Activated CD4-positive, alpha-beta memory T cell treated with anti-CD3 and anti-CD28 coated beads for 36 hours (primary cell): ENCODE measurements around the gene PFKL. TPM values are rescaled to one million over a fixed set of nuclear protein-coding genes. Genes with fewer than 3 reads are reported as not detected.
"Not testable (repeated sequence)": the region's sequence is repeated elsewhere in the genome, so short reads cannot be mapped to it uniquely, and the experiment has no call there.

Source experiments
- CTCF ChIA-PET: fragments of 350-600 bp; sonication (Branson Sonifier 250); formaldehyde crosslinking; loops from one replicate; lab custom pipeline; 2021; ENCODE audit warnings: antibody characterized with exemption, inconsistent platforms; lab: Charles Lee
- POLR2A ChIA-PET: fragments of 350-600 bp; sonication (Branson Sonifier 250); formaldehyde crosslinking; loops from one replicate; lab custom pipeline; 2021; ENCODE audit warnings: antibody characterized with exemption; lab: Charles Lee
- DNase-seq: peaks from one replicate; pipeline ENCODE4 v3.0.0-alpha.2; 2020
- H3K27ac Mint-ChIP-seq: one replicate; pipeline ENCODE4 v1.8.0; 2021; ENCODE audit warnings: mixed read lengths
- H3K27me3 Mint-ChIP-seq: one replicate; pipeline ENCODE4 v1.8.0; 2021; ENCODE audit warnings: mixed read lengths
- H3K36me3 Mint-ChIP-seq: one replicate; pipeline ENCODE4 v1.8.0; 2021; ENCODE audit warnings: mixed read lengths
- H3K4me1 Mint-ChIP-seq: one replicate; pipeline ENCODE4 v1.8.0; 2021; ENCODE audit warnings: low read depth, mixed read lengths
- H3K4me3 Mint-ChIP-seq: one replicate; pipeline ENCODE4 v1.8.0; 2021; ENCODE audit warnings: mild to moderate bottlenecking, mixed read lengths
- H3K9me3 Mint-ChIP-seq: one replicate; pipeline ENCODE4 v1.8.0; 2021; ENCODE audit warnings: mixed read lengths
- intact Hi-C: fragments of 100-400 bp; cut with micrococcal nuclease; formaldehyde crosslinking; loops from one replicate; pipeline ENCODE4 v1.15.1; 2023
- total RNA-seq, 2 experiments: library from RNA; stranded (reverse); gene quantifications; one replicate each; pipeline ENCODE4 v1.2.3, GENCODE V29; 2021

The PFKL gene
- total RNA-seq, 2 experiments from 2014 or later: 197 to 210 TPM

- no peak for DNase-seq
- intact Hi-C loops: no loop called here
- Mint-ChIP-seq H3K9me3 (no peaks in the 10 kb centered on the region), H3K36me3 (no peaks in the 10 kb centered on the region), H3K27ac (no peak overlapping the region), H3K27me3 (no peaks in the 10 kb centered on the region), H3K4me1 (no peaks in the 10 kb centered on the region), H3K4me3 (no peak overlapping the region)
- CTCF ChIA-PET: no interaction called here
- POLR2A ChIA-PET: no interaction called here
Measured at GRCh38 chr21:44263768-44264167, 36.1 kb upstream of the PFKL start.

GRCh38 chr21:44265734-44266270, 34.1 kb upstream of the PFKL start:
- Mint-ChIP-seq H3K4me3 (no peak overlapping the region), H3K36me3 (no peaks in the 10 kb centered on the region), H3K27me3 (no peaks in the 10 kb centered on the region), H3K27ac (no peak overlapping the region), H3K9me3 (no peaks in the 10 kb centered on the region), H3K4me1 (no peaks in the 10 kb centered on the region)
- ChIA-PET CTCF (no interaction called here), POLR2A (no interaction called here)
- intact Hi-C loops: no loop called here
- no peak for DNase-seq

- CTCF ChIA-PET: interaction anchor here (0.9 kb wide), 1 partner anchor 33 kb away, joined by 3 read pairs; no protein-coding TSS in a partner anchor
- H3K27me3 Mint-ChIP-seq: no peaks in the 10 kb centered on the region
- POLR2A ChIA-PET: no interaction called here
- no peak overlapping the region for H3K27ac Mint-ChIP-seq
- peak; percentile 36 for DNase-seq
- H3K9me3 Mint-ChIP-seq: no peaks in the 10 kb centered on the region
- no peaks in the 10 kb centered on the region for H3K4me1 Mint-ChIP-seq
- intact Hi-C loops: no loop called here
- no peak overlapping the region for H3K4me3 Mint-ChIP-seq
- H3K36me3 Mint-ChIP-seq: no peaks in the 10 kb centered on the region
Measured at GRCh38 chr21:44267655-44268142, 32.2 kb upstream of the PFKL start.

- H3K27me3 Mint-ChIP-seq: no peaks in the 10 kb centered on the region
- intact Hi-C loops: no loop called here
- no peaks in the 10 kb centered on the region for H3K36me3 Mint-ChIP-seq
- no peak overlapping the region for H3K27ac Mint-ChIP-seq
- no peak for DNase-seq
- no peak overlapping the region for H3K4me3 Mint-ChIP-seq
- CTCF ChIA-PET: interaction anchor here (1.5 kb wide), 1 partner anchor 30 kb away, joined by 3 read pairs; the partner anchor contains the start of gene PFKL
- H3K9me3 Mint-ChIP-seq: no peaks in the 10 kb centered on the region
- POLR2A ChIA-PET: no interaction called here
- H3K4me1 Mint-ChIP-seq: no peaks in the 10 kb centered on the region
Measured at GRCh38 chr21:44269090-44269489, 30.8 kb upstream of the PFKL start.

- intact Hi-C loops: no loop called here
- POLR2A ChIA-PET: no interaction called here
Measured at GRCh38 chr21:44271558-44272283, 28.1 kb upstream of the PFKL start.

GRCh38 chr21:44272284-44272858, 27.5 kb upstream of the PFKL start:
- H3K4me3 Mint-ChIP-seq: no peak overlapping the region
- no peaks in the 10 kb centered on the region for H3K9me3 Mint-ChIP-seq
- intact Hi-C loops: no loop called here
- no peak overlapping the region for H3K27ac Mint-ChIP-seq
- no peaks in the 10 kb centered on the region for H3K27me3 Mint-ChIP-seq
- no peak for DNase-seq
- ChIA-PET CTCF (no interaction called here), POLR2A (no interaction called here)
- no peaks in the 10 kb centered on the region for H3K36me3 Mint-ChIP-seq
- H3K4me1 Mint-ChIP-seq: no peaks in the 10 kb centered on the region

More at GRCh38 chr21:44271558-44272283, 28.1 kb upstream of the PFKL start:
- Mint-ChIP-seq H3K4me1 (no peaks in the 10 kb centered on the region), H3K27ac (no peak overlapping the region), H3K36me3 (no peaks in the 10 kb centered on the region), H3K9me3 (no peaks in the 10 kb centered on the region), H3K27me3 (no peaks in the 10 kb centered on the region), H3K4me3 (no peak overlapping the region)
- CTCF ChIA-PET: no interaction called here
- DNase-seq: no peak

GRCh38 chr21:44273046-44273445, 26.8 kb upstream of the PFKL start:
- POLR2A ChIA-PET: no interaction called here
- H3K9me3 Mint-ChIP-seq: no peaks in the 10 kb centered on the region
- H3K27ac Mint-ChIP-seq: no peak overlapping the region
- H3K4me1 Mint-ChIP-seq: no peaks in the 10 kb centered on the region
- no peaks in the 10 kb centered on the region for H3K36me3 Mint-ChIP-seq
- CTCF ChIA-PET: no interaction called here
- intact Hi-C loops: no loop called here
- no peak overlapping the region for H3K4me3 Mint-ChIP-seq
- DNase-seq: no peak
- no peaks in the 10 kb centered on the region for H3K27me3 Mint-ChIP-seq

- H3K9me3 Mint-ChIP-seq: no peaks in the 10 kb centered on the region
- H3K4me1 Mint-ChIP-seq: no peaks in the 10 kb centered on the region
- intact Hi-C loops: no loop called here
- no peaks in the 10 kb centered on the region for H3K27me3 Mint-ChIP-seq
- ChIA-PET CTCF (no interaction called here), POLR2A (no interaction called here)
- H3K4me3 Mint-ChIP-seq: no peak overlapping the region
- DNase-seq: no peak
- H3K36me3 Mint-ChIP-seq: no peaks in the 10 kb centered on the region
- no peak overlapping the region for H3K27ac Mint-ChIP-seq
Measured at GRCh38 chr21:44275041-44275440, 24.8 kb upstream of the PFKL start.

GRCh38 chr21:44279354-44280260, 20.2 kb upstream of the PFKL start:
- H3K27me3 Mint-ChIP-seq: no peaks in the 10 kb centered on the region
- POLR2A ChIA-PET: no interaction called here
- H3K36me3 Mint-ChIP-seq: no peaks in the 10 kb centered on the region
- no peak overlapping the region for H3K4me3 Mint-ChIP-seq
- DNase-seq: no peak
- no peaks in the 10 kb centered on the region for H3K4me1 Mint-ChIP-seq
- CTCF ChIA-PET: no interaction called here
- H3K27ac Mint-ChIP-seq: no peak overlapping the region
- intact Hi-C loops: no loop called here
- no peaks in the 10 kb centered on the region for H3K9me3 Mint-ChIP-seq

GRCh38 chr21:44281801-44282200, 18.1 kb upstream of the PFKL start:
- no peaks in the 10 kb centered on the region for H3K9me3 Mint-ChIP-seq
- H3K4me3 Mint-ChIP-seq: no peak overlapping the region
- no peak overlapping the region for H3K27ac Mint-ChIP-seq
- no peaks in the 10 kb centered on the region for H3K27me3 Mint-ChIP-seq
- intact Hi-C loops: no loop called here
- DNase-seq: no peak
- ChIA-PET POLR2A (no interaction called here), CTCF (no interaction called here)
- no peaks in the 10 kb centered on the region for H3K36me3 Mint-ChIP-seq
- H3K4me1 Mint-ChIP-seq: no peaks in the 10 kb centered on the region

- CTCF ChIA-PET: no interaction called here
- Mint-ChIP-seq H3K9me3 (no peaks in the 10 kb centered on the region), H3K4me1 (no peaks in the 10 kb centered on the region), H3K36me3 (no peaks in the 10 kb centered on the region), H3K4me3 (no peak overlapping the region), H3K27ac (no peak overlapping the region), H3K27me3 (no peaks in the 10 kb centered on the region)
- POLR2A ChIA-PET: no interaction called here
- DNase-seq: no peak
- intact Hi-C loops: no loop called here
Measured at GRCh38 chr21:44282370-44282769, 17.5 kb upstream of the PFKL start.

- H3K9me3 Mint-ChIP-seq, POLR2A ChIA-PET, H3K36me3 Mint-ChIP-seq, H3K27ac Mint-ChIP-seq, CTCF ChIA-PET, H3K27me3 Mint-ChIP-seq, intact Hi-C loops, H3K4me1 Mint-ChIP-seq, DNase-seq, H3K4me3 Mint-ChIP-seq: not testable (repeated sequence)
Measured at GRCh38 chr21:44283211-44283785, 16.6 kb upstream of the PFKL start.
